ENCODE data around the gene HPDL.

Gene HPDL

GRCh38 chr1:45325851-45326506 is 716 bp upstream of the HPDL start:
- no peak for DNase-seq

- DNase-seq: peak; percentile 19
Observed at GRCh38 chr1:45327644-45328515, 1.2 kb downstream of the HPDL start.

- DNase-seq: no peak
Observed at GRCh38 chr1:45328680-45329079, 2.0 kb downstream of the HPDL start.

- no peak for DNase-seq
Observed at GRCh38 chr1:45329445-45329844, 2.8 kb downstream of the HPDL start.

- DNase-seq: no peak
Observed at GRCh38 chr1:45331436-45332345, 5.0 kb downstream of the HPDL start.

GRCh38 chr1:45332346-45332720 is 5.6 kb downstream of the HPDL start:
- no peak for DNase-seq

- no peak for DNase-seq
Observed at GRCh38 chr1:45334308-45335245, 7.9 kb downstream of the HPDL start.

GRCh38 chr1:45335855-45336324 is 9.2 kb downstream of the HPDL start:
- DNase-seq: no peak

GRCh38 chr1:45337630-45338325 is 11.1 kb downstream of the HPDL start:
- no peak for DNase-seq

- peak; percentile 91 for DNase-seq
Observed at GRCh38 chr1:45339789-45340558, 13.3 kb downstream of the HPDL start, which contains the start of the genes MUTYH and TOE1. Gene MUTYH (minus strand): TSS chr1:45340440. CDS start chr1:45334505, 5,935 bp downstream. Gene TOE1 (plus strand): TSS chr1:45340170. CDS start chr1:45340253, 83 bp downstream.

- no peak for DNase-seq
Observed at GRCh38 chr1:45340816-45341466, 14.2 kb downstream of the HPDL start.

- no peak for DNase-seq
Observed at GRCh38 chr1:45344499-45344898, 17.8 kb downstream of the HPDL start.

- no peak for DNase-seq
Observed at GRCh38 chr1:45345014-45345413, 18.3 kb downstream of the HPDL start.

- no peak for DNase-seq
Observed at GRCh38 chr1:45346473-45346872, 19.8 kb downstream of the HPDL start.

GRCh38 chr1:45348020-45348419 is 21.3 kb downstream of the HPDL start:
- DNase-seq: no peak

GRCh38 chr1:45348609-45348965 is 21.9 kb downstream of the HPDL start:
- no peak for DNase-seq

GRCh38 chr1:45348966-45349677 is 22.4 kb downstream of the HPDL start:
- no peak for DNase-seq

GRCh38 chr1:45351508-45351907 is 24.8 kb downstream of the HPDL start:
- no peak for DNase-seq

- no peak for DNase-seq
Observed at GRCh38 chr1:45353685-45354084, 27.0 kb downstream of the HPDL start.
